B cell (primary cell): ENCODE results near the gene SLC16A2. TPM values are rescaled to one million over a fixed set of nuclear protein-coding genes. Genes with fewer than 3 reads are reported as not detected.
"Not testable (repeated sequence)": the region's sequence is repeated elsewhere in the genome, so short reads cannot be mapped to it uniquely, and the experiment has no call there.

ENCODE experiments used
- ATAC-seq: fragments of 200-7000 bp; cut with Tn5 transposase; one replicate; pipeline ENCODE4 v1.10.0; 2021; ENCODE audit warnings: low read depth, mild to moderate bottlenecking, moderate number of reproducible peaks, moderate library complexity
- CTCF ChIA-PET: fragments of 350-600 bp; sonication (Branson Sonifier 250); formaldehyde crosslinking; loops from one replicate; lab custom pipeline; 2021; ENCODE audit warnings: antibody characterized with exemption, inconsistent platforms; lab: Charles Lee
- POLR2A ChIA-PET: fragments of 350-600 bp; sonication (Branson Sonifier 250); formaldehyde crosslinking; loops from one replicate; lab custom pipeline; 2021; ENCODE audit warnings: antibody characterized with exemption; lab: Charles Lee
- DNase-seq: peaks from one replicate; pipeline ENCODE4 v3.0.0; 2013
- H2AFZ ChIP-seq: 2 replicates; pipeline ENCODE4 v1.6.1; 2012; ENCODE audit warnings: mild to moderate bottlenecking, low read depth, low read length; ENCODE audit not compliant: insufficient read depth, poor library complexity, severe bottlenecking
- H3K27ac ChIP-seq, 2 donors: 1 replicate in 1 of 2; 2 replicates in 1 of 2; pipeline ENCODE4 v1.5.1; 2012 to 2013; ENCODE audit warnings: low read length in 2 of 2, mild to moderate bottlenecking in 2 of 2, moderate library complexity in 1 of 2
- H3K27me3 ChIP-seq, 4 experiments: fragments of 200-600 bp in 1 of 4; sonication (generic) in 1 of 4; replicated peaks in 1 of 4; 1 replicate in 2 of 4; 2 replicates in 2 of 4; pipeline versions ENCODE4 v1.6.1 to v1.7.0; 2013 to 2016; ENCODE audit warnings: low read length in 3 of 4, mild to moderate bottlenecking in 2 of 4, mixed read lengths in 1 of 4, moderate library complexity in 1 of 4; ENCODE audit not compliant: insufficient read depth in 4 of 4, control insufficient read depth in 3 of 4; ENCODE audit errors: control extremely low read depth in 1 of 4
- H3K36me3 ChIP-seq, 2 experiments: replicated peaks in 1 of 2; 1 replicate in 1 of 2; 2 replicates in 1 of 2; pipeline versions ENCODE4 v1.6.1 to v1.7.1; 2013; ENCODE audit warnings: low read length in 1 of 2; ENCODE audit not compliant: insufficient read depth in 2 of 2, control insufficient read depth in 1 of 2; ENCODE audit errors: control extremely low read depth in 1 of 2, extremely low read depth in 1 of 2
- H3K4me1 ChIP-seq, 2 donors: fragments of 200-600 bp in 1 of 2; sonication (generic) in 1 of 2; 1 replicate in 1 of 2; 2 replicates in 1 of 2; pipeline versions ENCODE4 v1.5.1 to v1.6.1; 2013 to 2017; ENCODE audit warnings: low read length in 2 of 2; ENCODE audit not compliant: control insufficient read depth in 2 of 2, insufficient read depth in 2 of 2
- H3K4me2 ChIP-seq: replicated peaks from 2 replicates; pipeline ENCODE3; 2012; ENCODE audit warnings: mild to moderate bottlenecking, low read depth, low read length; ENCODE audit not compliant: poor library complexity, severe bottlenecking
- H3K4me3 ChIP-seq, 5 experiments: fragments of 200-600 bp in 1 of 5; sonication (generic) in 1 of 5; 1 replicate in 3 of 5; 2 replicates in 2 of 5; pipeline versions ENCODE4 v1.5.1 to v1.7.0; 2011 to 2016; ENCODE audit warnings: low read length in 4 of 5, mild to moderate bottlenecking in 4 of 5, low read depth in 2 of 5, control low read depth in 1 of 5, moderate library complexity in 1 of 5; ENCODE audit not compliant: insufficient read depth in 1 of 5; ENCODE audit errors: control extremely low read depth in 1 of 5, extremely low read depth in 1 of 5
- H3K79me2 ChIP-seq: fragments of 200-600 bp; sonication (generic); one replicate; pipeline ENCODE4 v1.6.0; 2016; ENCODE audit warnings: low read length; ENCODE audit not compliant: control insufficient read depth, insufficient read depth
- H3K9ac ChIP-seq: fragments of 200-600 bp; sonication (generic); 2 replicates; pipeline ENCODE4 v1.6.1; 2017; ENCODE audit warnings: mild to moderate bottlenecking, low read length, moderate library complexity
- H3K9me3 ChIP-seq, 3 donors: one replicate each; pipeline versions ENCODE4 v1.6.1 to v1.7.1; 2013; ENCODE audit warnings: low read length in 2 of 3; ENCODE audit not compliant: control insufficient read depth in 2 of 3, insufficient read depth in 1 of 3; ENCODE audit errors: control extremely low read depth in 1 of 3
- H4K20me1 ChIP-seq: 2 replicates; pipeline ENCODE4 v1.6.0; 2012; ENCODE audit warnings: mild to moderate bottlenecking, low read length; ENCODE audit not compliant: insufficient read depth, control insufficient read depth, poor library complexity, severe bottlenecking
- H3K27ac Mint-ChIP-seq: one replicate; pipeline ENCODE4 v1.8.0; 2021; ENCODE audit warnings: mixed read lengths
- H3K27me3 Mint-ChIP-seq: one replicate; pipeline ENCODE4 v1.8.0; 2021; ENCODE audit warnings: mixed read lengths
- H3K4me1 Mint-ChIP-seq: one replicate; pipeline ENCODE4 v1.8.0; 2021; ENCODE audit warnings: mixed read lengths
- H3K4me3 Mint-ChIP-seq: one replicate; pipeline ENCODE4 v1.8.0; 2021; ENCODE audit warnings: mixed read lengths
- H3K9me3 Mint-ChIP-seq: one replicate; pipeline ENCODE4 v1.8.0; 2022; ENCODE audit warnings: mixed read lengths; ENCODE audit not compliant: insufficient read depth
- EZH2 ChIP-seq: IDR thresholded peaks from 2 replicates; pipeline ENCODE4 v1.6.1; 2012; ENCODE audit warnings: borderline replicate concordance, low read depth, mild to moderate bottlenecking, moderate library complexity, low read length; ENCODE audit not compliant: insufficient read depth, poor library complexity, severe bottlenecking
- WGBS: methylation state at CpG from one replicate; pipeline ENCODE4 v1.1.5; 2013; ENCODE audit warnings: missing lambda C conversion rate; ENCODE audit not compliant: insufficient coverage; 5-methylcytosine and 5-hydroxymethylcytosine counted together
- intact Hi-C: fragments of 100-400 bp; cut with micrococcal nuclease; formaldehyde crosslinking; loops from one replicate; pipeline ENCODE4 v1.10.0; 2022
- polyA plus RNA-seq: library from polyadenylated mRNA; depleted of rRNA; stranded (reverse); fragments of >200 nt; gene quantifications from 2 replicates; pipeline ENCODE4 v1.2.3, GENCODE V29; 2012
- total RNA-seq, 2 donors: library from RNA; stranded (reverse); fragments of 120-200 nt in 1 of 2; gene quantifications; 1 replicate in 1 of 2; 2 replicates in 1 of 2; pipeline versions ENCODE4 v1.2.3 to v1.2.4, GENCODE V29; 2013 to 2022
- TF ChIP-seq, protein P1 (sequence below): fragments of 200-600 bp; IDR thresholded peaks from one replicate; pipeline ENCODE4 v1.8.0; 2022; ENCODE audit warnings: antibody characterized with exemption, mild to moderate bottlenecking

The SLC16A2 gene
- total and polyA plus RNA-seq, 2 donors (not counting 1 experiment from before 2014, with no cell fraction given): not detected

GRCh38 chrX:74515356-74515755 is 94.1 kb downstream of the SLC16A2 start:
- H3K27ac ChIP-seq: no peak overlapping the region
- H3K27ac Mint-ChIP-seq: no peak overlapping the region
- no peaks in the 10 kb centered on the region for H3K79me2 ChIP-seq
- ChIA-PET CTCF (no interaction called here), POLR2A (no interaction called here)
- no peaks in the 10 kb centered on the region for H3K9me3 Mint-ChIP-seq
- no peaks in the 10 kb centered on the region for H3K36me3 ChIP-seq
- no peaks in the 10 kb centered on the region for H3K27me3 ChIP-seq
- WGBS: no CpG with 5 or more reads among the region's 2 CpGs
- no peaks in the 10 kb centered on the region for H4K20me1 ChIP-seq
- no peaks in the 10 kb centered on the region for H3K4me1 Mint-ChIP-seq
- no peak overlapping the region for H3K4me3 ChIP-seq
- no peaks in the 10 kb centered on the region for H3K27me3 Mint-ChIP-seq
- TF ChIP-seq EZH2: no peak
- TF ChIP-seq, protein P1, sequence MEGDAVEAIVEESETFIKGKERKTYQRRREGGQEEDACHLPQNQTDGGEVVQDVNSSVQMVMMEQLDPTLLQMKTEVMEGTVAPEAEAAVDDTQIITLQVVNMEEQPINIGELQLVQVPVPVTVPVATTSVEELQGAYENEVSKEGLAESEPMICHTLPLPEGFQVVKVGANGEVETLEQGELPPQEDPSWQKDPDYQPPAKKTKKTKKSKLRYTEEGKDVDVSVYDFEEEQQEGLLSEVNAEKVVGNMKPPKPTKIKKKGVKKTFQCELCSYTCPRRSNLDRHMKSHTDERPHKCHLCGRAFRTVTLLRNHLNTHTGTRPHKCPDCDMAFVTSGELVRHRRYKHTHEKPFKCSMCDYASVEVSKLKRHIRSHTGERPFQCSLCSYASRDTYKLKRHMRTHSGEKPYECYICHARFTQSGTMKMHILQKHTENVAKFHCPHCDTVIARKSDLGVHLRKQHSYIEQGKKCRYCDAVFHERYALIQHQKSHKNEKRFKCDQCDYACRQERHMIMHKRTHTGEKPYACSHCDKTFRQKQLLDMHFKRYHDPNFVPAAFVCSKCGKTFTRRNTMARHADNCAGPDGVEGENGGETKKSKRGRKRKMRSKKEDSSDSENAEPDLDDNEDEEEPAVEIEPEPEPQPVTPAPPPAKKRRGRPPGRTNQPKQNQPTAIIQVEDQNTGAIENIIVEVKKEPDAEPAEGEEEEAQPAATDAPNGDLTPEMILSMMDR: no peak
- intact Hi-C loops: no loop called here
- no peaks in the 10 kb centered on the region for H3K9me3 ChIP-seq
- no peak overlapping the region for H3K4me3 Mint-ChIP-seq
- no peak overlapping the region for H2AFZ ChIP-seq
- DNase-seq: no peak
- H3K4me2 ChIP-seq: no peak overlapping the region
- H3K4me1 ChIP-seq: no peaks in the 10 kb centered on the region
- no peak for ATAC-seq
- no peak overlapping the region for H3K9ac ChIP-seq

DNA sequence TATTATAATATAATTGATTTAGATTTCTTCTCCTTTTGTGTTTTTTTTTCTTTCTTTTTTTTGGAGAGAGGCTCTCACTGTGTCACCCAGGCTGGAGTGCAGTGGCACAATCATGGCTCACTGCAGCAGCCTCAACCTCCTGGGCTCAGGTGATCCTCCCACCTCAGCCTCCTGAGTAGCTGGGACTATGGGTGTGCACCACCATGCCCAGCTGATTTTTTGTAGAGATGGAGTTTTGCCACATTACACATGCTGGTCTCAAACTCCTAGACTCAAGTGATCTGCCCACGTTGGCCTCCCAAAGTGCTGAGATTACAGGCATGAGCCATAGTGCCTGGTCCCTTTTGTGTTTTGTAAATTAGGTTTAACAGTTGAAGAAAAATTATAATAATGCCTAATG is 94.7 kb downstream of the SLC16A2 start:
- H3K9me3 ChIP-seq, H4K20me1 ChIP-seq, H3K27ac ChIP-seq, H3K4me3 ChIP-seq, CTCF ChIA-PET, POLR2A ChIA-PET, H3K9me3 Mint-ChIP-seq, H3K36me3 ChIP-seq, H3K79me2 ChIP-seq, H3K27me3 Mint-ChIP-seq, H3K4me2 ChIP-seq, H3K4me3 Mint-ChIP-seq, H3K4me1 Mint-ChIP-seq, DNase-seq, H2AFZ ChIP-seq, H3K27me3 ChIP-seq, intact Hi-C loops, ATAC-seq, H3K4me1 ChIP-seq, H3K9ac ChIP-seq, H3K27ac Mint-ChIP-seq: not testable (repeated sequence)
- WGBS: no CpG with 5 or more reads among the region's 1 CpG
